Jurkat, Clone E6-1 (cell line): Measurements from ENCODE around the gene UBFD1.
A peak's percentile ranks its signal among the peaks of the same experiment; 100 is the strongest.
"Not testable (repeated sequence)": the region's sequence is repeated elsewhere in the genome, so short reads cannot be mapped to it uniquely, and the experiment has no call there.

ENCODE experiments used
- DNase-seq: peaks from one replicate; pipeline ENCODE4 v3.0.0-alpha.2; 2011; ENCODE audit warnings: low read depth, low spot score
- H3K4me3 ChIP-seq: 2 replicates; pipeline ENCODE4 v1.5.1; 2011; ENCODE audit warnings: mild to moderate bottlenecking, low read length, control low read depth, moderate library complexity

Gene UBFD1

GRCh38 chr16:23590181-23590580 lies 32.7 kb downstream of the UBFD1 start:
- H3K4me3 ChIP-seq = no peak overlapping the region
- DNase-seq = no peak

DNA sequence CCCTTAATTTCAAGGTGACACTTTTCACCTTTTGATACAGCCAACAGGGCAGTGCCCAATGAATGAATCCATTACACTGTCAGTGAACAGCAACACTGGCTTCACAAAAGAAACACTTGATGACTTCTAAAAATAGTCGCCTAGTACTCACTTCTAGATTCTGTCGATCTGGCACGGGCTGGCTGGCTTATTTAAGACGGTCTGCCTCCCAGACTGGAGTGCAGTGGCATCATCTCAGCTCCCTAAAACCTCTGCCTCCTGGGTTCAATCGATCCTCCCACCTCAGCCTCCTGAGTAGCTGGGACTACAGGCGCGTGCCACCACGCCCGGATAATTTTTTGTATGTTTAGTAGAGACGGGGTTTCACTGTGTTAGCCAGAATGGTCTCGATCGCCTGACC lies 36.7 kb downstream of the UBFD1 start:
- DNase-seq = no peak
- no peak overlapping the region for H3K4me3 ChIP-seq

DNA sequence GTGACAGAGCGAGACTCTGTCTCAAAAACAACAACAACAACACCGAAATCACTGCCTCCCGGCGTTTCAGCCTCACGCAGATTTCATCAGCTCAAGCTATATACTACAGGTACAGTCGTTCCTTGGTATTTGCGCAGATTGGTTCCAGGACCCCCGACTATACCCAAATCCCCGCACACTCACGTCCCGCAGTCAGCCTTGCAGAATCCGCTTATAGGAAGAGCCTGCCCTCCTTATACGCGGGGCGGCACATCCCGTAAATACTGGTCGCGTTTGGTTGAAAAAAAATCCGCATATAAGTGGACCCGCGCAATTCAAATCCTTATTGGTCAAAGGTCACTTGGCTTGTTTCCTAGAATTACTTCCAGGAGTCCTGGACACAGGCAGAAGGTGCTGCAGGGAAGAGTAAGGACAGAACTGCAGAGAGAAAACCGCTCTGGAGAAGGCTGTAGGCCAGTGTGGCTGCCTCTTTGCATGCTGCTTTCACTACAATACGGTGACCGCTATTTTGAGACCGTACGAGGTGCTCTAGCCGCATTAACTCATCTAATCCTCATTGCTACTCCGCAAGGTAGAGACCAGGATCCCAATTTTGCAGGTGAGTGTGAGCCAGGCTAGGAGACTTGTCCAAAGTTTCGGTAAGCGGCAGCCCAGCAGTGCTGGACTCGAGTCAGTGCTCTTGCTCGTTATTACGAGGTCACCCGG lies 37.9 kb downstream of the UBFD1 start:
- DNase-seq = no peak
- H3K4me3 ChIP-seq = peak overlapping the region; percentile 100

GRCh38 chr16:23595951-23596720 lies 38.6 kb downstream of the UBFD1 start, which contains the start of gene NDUFAB1:
Gene NDUFAB1 (minus strand): TSS chr16:23596316. CDS start chr16:23596290, 26 bp downstream.
- peak; percentile 74 for DNase-seq
- peak within 1 kb of the TSS; percentile 100 for H3K4me3 ChIP-seq

DNA sequence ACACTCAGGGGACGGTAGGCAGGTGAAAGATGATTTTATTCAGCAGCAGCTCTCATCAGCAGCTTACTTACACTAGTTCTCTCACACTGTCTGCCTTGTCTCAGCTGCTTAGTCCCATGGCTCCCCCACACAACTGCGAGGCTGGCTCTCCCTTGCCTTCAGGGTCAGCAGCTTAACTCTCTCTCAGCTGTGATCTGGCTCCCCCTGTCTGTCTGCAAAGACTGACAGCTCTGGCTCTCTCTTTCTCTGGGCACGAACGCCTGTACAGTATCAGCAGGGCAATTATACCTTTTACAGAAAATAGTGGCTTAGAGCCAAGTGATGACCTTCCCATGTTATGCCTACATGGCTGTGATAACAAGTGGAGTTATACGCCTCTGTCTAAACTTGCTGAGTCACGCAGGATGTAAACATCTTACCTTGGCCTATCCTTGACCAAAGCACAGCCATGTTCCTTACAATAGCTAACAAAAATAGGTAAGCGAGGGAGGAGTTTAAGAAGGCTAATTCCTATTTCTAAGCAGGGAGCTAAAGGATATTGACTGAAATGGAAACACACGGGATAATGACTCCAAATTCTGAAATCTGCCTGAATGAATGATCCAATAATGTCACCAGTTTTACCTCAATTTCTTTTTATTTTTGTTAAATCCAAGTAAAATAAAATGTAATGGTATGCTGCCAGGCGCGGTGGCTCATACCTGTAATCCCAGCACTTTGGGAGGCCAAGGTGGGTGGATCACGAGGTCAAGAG lies 39.7 kb downstream of the UBFD1 start:
- peak; percentile 40 for DNase-seq
- no peak overlapping the region for H3K4me3 ChIP-seq

- no peak for DNase-seq
Observed at GRCh38 chr16:23607726-23608125, 50.2 kb downstream of the UBFD1 start.

DNA sequence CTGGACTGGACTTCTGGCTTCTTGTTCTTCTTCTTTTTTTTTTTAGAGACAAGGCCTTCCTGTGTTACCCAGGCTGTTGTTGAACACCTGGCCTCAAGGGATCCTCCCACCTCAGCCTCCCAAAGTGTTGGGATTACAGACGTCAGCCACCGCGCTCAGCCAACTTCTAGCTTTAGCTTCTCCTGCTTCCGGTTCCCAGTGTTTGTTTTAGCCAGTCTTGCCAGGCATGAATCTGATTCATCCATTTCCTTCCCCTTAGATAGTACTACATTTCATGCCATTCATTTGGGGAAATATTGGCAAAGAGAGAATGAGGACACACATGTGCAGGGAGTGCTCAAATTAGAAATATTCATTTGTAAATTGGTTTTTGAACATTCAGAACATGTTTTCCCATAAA lies 50.7 kb downstream of the UBFD1 start:
- no peak for DNase-seq
- H3K4me3 ChIP-seq = no peak overlapping the region

More at GRCh38 chr16:23607726-23608125, 50.2 kb downstream of the UBFD1 start:
- H3K4me3 ChIP-seq = no peak overlapping the region

DNA sequence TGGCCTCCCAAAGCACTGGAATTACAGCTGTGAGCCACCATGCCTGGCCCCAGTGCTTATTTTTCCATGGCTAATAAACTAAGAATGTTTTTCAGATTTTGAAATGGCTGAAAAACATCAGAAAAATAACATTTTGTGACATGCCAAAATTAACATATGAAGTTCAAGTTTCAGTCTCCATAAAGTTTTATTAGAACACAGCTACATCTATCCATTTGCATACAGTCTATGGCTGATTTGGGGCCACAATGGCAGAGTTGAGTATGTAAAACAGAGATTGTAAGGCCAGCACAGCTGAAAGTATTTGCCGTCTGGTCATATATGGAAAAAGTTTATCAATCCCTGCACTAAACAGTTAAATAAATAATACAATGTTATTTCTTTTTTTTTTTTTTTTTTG lies 52.4 kb downstream of the UBFD1 start:
- no peak overlapping the region for H3K4me3 ChIP-seq
- no peak for DNase-seq

DNA sequence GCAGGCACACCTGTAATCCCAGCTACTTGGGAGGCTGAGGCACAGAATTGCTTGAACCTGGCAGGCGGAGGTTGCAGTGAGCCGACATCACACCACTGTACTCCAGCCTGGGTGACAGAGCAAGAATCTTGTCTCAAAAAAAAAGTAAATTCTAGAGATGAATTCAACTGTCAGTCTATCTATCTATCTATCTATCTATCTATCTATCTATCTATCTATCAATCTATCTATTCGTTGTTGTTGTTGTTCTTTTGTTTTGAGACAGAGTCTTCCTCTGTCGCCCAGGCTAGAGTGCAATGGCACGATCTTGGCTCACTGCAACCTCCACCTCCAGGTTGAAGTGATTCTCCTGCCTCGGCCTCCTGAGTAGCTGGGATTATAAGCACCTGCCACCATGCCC lies 53.4 kb downstream of the UBFD1 start:
- H3K4me3 ChIP-seq, DNase-seq: not testable (repeated sequence)

DNA sequence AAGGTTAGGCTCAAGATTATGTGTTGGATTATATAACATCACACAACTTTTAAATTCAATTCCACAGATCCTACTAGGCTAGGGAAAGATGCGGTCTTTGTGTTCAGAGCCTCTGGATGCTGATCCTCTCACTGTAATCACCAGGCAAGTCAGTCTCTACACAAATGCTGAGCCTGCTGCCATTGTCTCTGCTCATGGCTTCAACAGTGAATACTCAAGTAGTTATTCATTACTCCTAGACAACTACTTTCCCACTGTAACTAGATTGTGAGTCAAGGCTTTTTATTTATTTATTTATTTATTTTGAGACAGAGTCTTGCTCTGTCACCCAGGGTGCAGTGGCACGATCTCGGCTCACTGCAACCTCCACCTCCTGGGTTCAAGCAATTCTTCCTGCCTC lies 54.4 kb downstream of the UBFD1 start:
- no peak for DNase-seq
- H3K4me3 ChIP-seq = no peak overlapping the region

DNA sequence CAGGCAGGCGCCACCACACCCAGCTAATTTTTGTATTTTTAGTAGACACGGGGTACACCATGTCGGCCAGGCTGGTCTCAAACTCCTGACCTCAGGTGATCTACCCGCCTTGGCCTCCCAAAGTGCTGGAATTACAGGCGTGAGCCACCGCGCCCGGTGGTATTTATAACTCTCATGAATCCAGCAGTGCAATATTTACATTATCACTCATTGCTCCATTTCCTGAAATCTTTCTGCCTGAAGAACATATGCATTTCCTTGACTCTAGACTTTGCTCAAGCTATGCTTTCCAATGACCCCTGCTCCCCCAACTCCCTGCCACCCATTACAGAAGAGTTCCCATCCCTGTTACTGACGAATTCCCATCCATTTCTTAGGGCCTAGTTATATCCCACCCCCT lies 58.3 kb downstream of the UBFD1 start:
- H3K4me3 ChIP-seq = no peak overlapping the region
- DNase-seq = no peak
